GM21717 (cell line): ENCODE results near the gene XKRX.

Source experiments
- ATAC-seq: cut with Tn5 transposase; IDR thresholded peaks from one replicate; pipeline ENCODE4 v1.9.1; 2021; ENCODE audit warnings: mild to moderate bottlenecking, moderate library complexity; ENCODE audit not compliant: unreplicated experiment

XKRX gene

DNA sequence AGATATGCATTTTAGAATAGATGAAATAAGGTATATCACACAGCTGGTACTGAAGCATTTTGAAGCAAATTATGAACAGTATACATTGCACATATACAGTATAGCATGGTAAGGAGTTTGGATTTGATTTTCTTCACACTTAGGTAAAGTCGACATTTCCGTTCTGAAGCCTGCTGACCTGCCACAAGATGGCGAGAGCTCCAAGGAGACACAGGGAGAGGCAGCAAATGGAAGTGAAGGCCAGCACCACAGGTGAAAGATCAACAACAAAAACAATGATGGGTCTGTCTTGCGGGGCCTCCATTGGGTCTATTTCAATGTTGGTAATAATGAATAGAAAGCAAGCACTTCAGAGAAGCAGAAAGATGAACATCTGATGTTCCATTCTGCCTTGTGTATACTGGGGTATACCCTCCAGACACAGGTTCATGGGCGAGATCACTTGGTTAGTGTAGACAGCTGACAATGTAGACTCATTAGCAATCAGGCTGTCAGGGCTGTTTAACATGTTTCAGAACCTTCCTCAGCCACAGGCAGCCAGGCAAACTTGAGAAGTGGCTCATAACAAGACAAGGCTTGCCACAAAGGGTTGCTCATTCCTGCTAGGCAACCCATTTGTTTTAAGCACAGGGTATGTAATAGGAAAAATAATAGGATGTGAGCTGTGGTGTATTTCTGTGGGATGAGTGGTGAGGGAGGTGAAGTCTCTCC lies 33.2 kb downstream of the XKRX start:
- ATAC-seq: peak; percentile 64

DNA sequence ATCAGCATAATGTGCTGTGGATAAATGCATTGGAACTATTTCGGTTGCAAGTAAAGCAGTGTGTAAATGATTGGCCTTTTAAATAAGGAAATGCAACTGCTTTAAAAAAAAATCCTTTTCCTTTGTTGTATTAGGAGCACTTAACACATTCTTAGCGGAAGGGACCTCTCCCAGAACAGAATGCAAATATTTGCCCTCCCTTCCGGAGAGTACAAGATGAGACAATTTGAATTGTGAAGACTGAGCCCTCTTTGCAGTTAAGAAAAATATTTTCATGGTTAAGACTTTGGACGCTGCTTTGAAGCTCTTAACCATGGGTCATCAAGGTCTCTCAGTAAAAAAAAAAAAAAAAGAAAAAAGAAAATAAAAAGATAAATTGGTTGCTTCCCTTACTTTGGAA lies 45.1 kb downstream of the XKRX start:
- ATAC-seq: no peak

DNA sequence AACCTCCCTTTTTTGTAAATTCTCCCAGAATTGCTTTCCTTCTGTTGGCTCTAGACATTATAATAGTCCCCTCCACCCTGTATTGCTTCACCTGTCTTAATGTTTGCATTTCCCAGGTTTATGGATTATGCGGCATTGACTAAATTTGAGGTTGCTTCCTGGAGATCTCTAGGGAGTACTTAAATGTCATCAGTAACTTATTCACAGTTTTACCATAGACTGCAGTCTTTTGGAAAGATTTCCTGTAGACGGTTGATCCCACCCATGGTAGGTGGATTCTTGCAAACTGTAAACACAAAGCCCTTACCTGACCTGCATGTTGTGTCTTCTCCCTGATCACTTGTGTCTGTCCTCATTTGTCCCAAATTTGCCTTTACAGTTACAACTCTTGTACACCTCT lies 48.3 kb downstream of the XKRX start:
- ATAC-seq: no peak

DNA sequence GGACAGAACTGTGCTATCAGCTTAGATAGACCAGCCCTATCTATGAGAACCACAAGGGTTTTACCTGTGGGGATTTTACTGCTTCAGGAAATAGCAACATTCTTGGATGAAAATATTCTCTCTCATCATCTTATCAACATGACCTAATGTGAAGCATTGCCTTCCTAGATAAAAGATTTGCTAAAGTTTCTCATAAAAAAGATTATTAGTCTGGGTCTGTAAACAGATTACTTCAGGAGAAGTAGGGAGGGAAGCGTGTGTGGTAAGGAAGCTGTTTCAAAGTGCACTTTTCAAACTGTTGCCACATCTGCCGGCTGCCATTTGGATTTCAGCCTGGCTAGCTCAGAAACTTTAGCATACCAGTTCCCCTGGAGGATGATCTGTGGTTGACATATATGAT lies 54.4 kb downstream of the XKRX start, which contains the start of gene NOX1:
Gene NOX1, minus strand, starts transcription at position 35 of the 400 bp plus-strand sequence. CDS start 220 bp downstream, outside the sequence.
- no peak for ATAC-seq

DNA sequence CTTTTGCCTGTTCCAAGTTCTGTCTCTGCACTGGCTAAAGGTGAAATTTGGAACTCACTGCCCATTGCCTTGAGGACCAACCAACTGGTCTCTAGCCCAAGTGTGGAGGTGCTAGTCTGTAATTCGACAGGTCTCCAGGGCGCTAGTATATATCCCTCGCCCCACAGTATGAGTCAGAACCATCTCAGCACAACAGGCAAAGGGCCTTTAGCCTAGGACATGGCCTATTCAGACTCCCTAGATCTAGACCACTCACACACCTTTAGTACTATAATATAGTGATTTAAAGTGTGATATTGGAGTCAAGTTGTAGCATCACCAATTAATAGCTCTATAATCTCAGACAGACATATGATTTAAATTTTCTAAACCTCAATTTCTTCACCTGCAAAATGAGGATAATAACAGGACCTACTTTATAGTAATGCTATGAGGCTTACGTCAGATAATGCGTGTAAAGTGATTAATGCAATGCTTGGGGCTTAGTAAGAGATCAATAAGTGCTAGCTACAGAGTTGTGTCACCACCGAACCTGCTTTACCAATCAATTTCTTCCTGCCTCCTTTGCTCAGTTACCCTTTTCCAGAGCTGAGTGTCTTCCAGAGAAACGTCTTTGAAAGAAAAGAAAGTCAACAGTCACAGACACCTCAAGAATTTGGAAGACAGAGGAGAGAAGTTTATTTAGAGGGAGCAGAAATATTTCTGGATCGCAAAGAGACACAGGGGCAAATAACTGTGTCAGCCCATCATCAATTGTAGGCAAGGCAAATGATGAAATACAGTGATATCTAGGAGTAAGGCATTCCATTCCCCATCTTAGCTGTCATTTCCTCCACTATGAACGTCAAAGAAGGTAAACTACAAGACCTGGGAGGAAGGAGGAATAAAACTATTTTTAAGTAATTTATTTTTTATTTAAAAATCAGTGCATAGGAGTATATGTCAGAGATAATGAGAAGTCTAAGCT lies 56.8 kb downstream of the XKRX start:
- ATAC-seq: no peak

DNA sequence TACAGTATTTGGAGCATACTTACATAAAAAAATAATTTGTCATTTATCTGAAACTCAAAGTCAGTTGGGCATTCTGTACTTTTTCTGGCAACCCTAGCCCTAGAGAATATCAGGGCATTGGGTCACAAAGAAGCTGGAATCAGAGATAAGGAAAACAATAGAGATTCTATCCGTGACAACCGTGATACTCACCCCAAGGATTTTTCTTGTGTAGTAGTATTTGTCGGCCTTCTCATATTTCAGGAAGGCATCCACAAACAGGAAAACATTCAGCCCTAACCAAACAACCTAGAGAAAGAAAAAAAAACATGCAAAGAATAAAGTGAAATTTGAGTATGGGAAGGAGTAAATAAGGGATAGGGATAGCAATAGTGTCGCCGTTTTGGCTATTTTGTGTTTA lies 58.2 kb downstream of the XKRX start:
- ATAC-seq: no peak

DNA sequence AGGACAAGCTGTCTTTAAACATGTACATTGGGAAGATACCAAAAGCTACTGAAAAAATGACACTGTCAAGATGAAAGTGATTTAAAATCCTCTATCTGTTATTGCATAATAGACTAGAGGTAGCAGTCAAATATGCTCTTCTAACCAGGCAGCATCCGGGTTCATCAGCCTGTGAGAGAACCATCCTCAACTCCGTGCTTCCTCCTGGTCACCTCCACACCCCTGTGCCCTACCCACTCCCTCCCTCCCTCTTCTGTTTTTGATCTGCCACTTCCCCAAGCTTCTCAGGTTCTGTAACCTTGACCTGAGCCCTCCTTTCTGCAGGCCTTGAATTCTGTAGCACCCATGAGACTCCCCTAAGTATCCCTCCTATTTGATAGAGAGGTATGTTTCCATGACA lies 60.4 kb downstream of the XKRX start:
- no peak for ATAC-seq

DNA sequence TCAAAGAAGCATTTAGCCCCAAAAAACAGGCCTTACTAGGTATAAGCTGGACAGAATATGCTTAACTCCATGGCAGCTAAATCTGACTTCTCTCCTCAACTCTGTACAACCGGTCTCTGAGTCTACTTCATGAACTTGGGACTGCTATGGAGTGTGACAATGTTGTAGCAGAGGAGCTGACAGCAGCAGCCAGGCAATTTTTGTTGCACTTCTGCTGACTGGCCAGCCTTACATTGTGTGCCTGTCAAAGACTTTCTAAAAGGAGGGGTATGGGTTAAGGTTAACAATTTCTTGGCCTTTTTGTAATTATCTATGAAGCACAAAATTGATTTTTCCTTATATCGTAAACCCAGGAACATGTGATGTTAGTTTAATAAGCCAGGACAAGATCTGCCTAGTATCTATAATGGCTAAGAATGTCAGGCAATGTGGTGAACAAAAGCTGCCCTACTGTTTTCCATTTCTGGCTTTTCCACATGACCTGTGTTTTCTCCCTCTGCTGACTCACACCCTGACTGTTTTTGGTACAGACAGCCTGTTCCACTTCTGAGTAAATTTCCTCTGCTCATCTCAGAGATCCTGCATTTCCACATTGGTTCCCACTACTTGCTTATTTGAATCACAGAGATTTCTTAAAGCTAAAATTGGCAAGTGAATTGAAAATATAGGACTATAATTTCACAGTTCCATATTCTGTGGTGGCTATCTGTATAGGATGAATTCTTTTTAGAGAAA lies 63.9 kb downstream of the XKRX start:
- no peak for ATAC-seq
